SK-N-MC (cell line): ENCODE results near the gene TBX21.
A peak's percentile ranks its signal among the peaks of the same experiment; 100 is the strongest.
"Not testable (repeated sequence)": the region's sequence is repeated elsewhere in the genome, so short reads cannot be mapped to it uniquely, and the experiment has no call there.

Source experiments
- DNase-seq: peaks from one replicate; pipeline ENCODE4 v3.0.0-alpha.2; 2011; ENCODE audit warnings: low read depth, low spot score
- H3K27ac ChIP-seq: fragments of 200-600 bp; sonication (generic); 2 replicates; pipeline ENCODE4 v1.5.1; 2016; ENCODE audit warnings: mixed run types
- H3K36me3 ChIP-seq: fragments of 200-600 bp; sonication (generic); 2 replicates; pipeline ENCODE4 v1.6.1; 2017; ENCODE audit warnings: antibody characterized with exemption, low read length, mixed read lengths; ENCODE audit not compliant: insufficient read depth
- H3K4me3 ChIP-seq: fragments of 200-600 bp; sonication (generic); 2 replicates; pipeline ENCODE4 v1.5.1; 2016
- H3K9ac ChIP-seq: fragments of 200-600 bp; sonication (generic); 2 replicates; pipeline ENCODE4 v1.8.0; 2017; ENCODE audit warnings: mixed run types, mixed read lengths; ENCODE audit not compliant: insufficient read length
- H3K9me3 ChIP-seq: fragments of 200-600 bp; sonication (generic); 2 replicates; pipeline ENCODE4 v1.6.1; 2017; ENCODE audit warnings: low read depth, mild to moderate bottlenecking, antibody characterized with exemption, low read length, moderate library complexity, mixed read lengths
- EZH2 ChIP-seq: fragments of 200-600 bp; sonication (generic); IDR thresholded peaks from one replicate; pipeline ENCODE4 v1.6.1; 2017; ENCODE audit warnings: antibody characterized with exemption
- FOXP2 ChIP-seq: optimal IDR thresholded peaks from 2 replicates; pipeline ENCODE3; 2011; ENCODE audit warnings: mild to moderate bottlenecking, moderate library complexity; ENCODE audit not compliant: insufficient read depth; ENCODE audit errors: extremely low read length, control extremely low read depth
- POLR2AphosphoS5 ChIP-seq: IDR thresholded peaks from 2 replicates; pipeline ENCODE4 v1.6.1; 2012; ENCODE audit warnings: mild to moderate bottlenecking, low read depth, low read length, borderline replicate concordance

The TBX21 gene

GRCh38 chr17:47763913-47764582, 31.0 kb downstream of the TBX21 start:
- Histone ChIP-seq H3K4me3 (no peak overlapping the region), H3K9me3 (no peaks in the 10 kb centered on the region), H3K9ac (no peak overlapping the region), H3K36me3 (no peaks in the 10 kb centered on the region), H3K27ac (no peak overlapping the region)
- no peak for TF ChIP-seq POLR2AphosphoS5
- DNase-seq: no peak

- not testable (repeated sequence) for H3K9ac ChIP-seq, H3K27ac ChIP-seq, H3K9me3 ChIP-seq, H3K36me3 ChIP-seq, DNase-seq, H3K4me3 ChIP-seq
Measured at GRCh38 chr17:47773649-47774048, 40.6 kb downstream of the TBX21 start.

- no peak for DNase-seq
- Histone ChIP-seq H3K9me3 (no peaks in the 10 kb centered on the region), H3K27ac (no peak overlapping the region), H3K36me3 (no peaks in the 10 kb centered on the region), H3K4me3 (no peak overlapping the region), H3K9ac (no peak overlapping the region)
- TF ChIP-seq EZH2: no peak
- no peak for TF ChIP-seq FOXP2
- TF ChIP-seq POLR2AphosphoS5: no peak
Measured at GRCh38 chr17:47774331-47774730, 41.3 kb downstream of the TBX21 start.

- no peak overlapping the region for H3K9ac ChIP-seq
- TF ChIP-seq POLR2AphosphoS5: no peak
- no peak for TF ChIP-seq EZH2
- no peak for TF ChIP-seq FOXP2
- H3K4me3 ChIP-seq: no peak overlapping the region
- H3K27ac ChIP-seq: no peak overlapping the region
- no peak for DNase-seq
- H3K9me3 ChIP-seq: no peaks in the 10 kb centered on the region
- H3K36me3 ChIP-seq: no peaks in the 10 kb centered on the region
Measured at GRCh38 chr17:47774987-47775580, 42.0 kb downstream of the TBX21 start.

- TF ChIP-seq POLR2AphosphoS5: no peak
- TF ChIP-seq EZH2: no peak
- TF ChIP-seq FOXP2: no peak
- Histone ChIP-seq H3K36me3 (no peaks in the 10 kb centered on the region), H3K9ac (no peak overlapping the region), H3K4me3 (no peak overlapping the region), H3K27ac (no peak overlapping the region), H3K9me3 (no peaks in the 10 kb centered on the region)
- no peak for DNase-seq
Measured at GRCh38 chr17:47776330-47777197, 43.5 kb downstream of the TBX21 start.

- no peak overlapping the region for H3K9ac ChIP-seq
- H3K4me3 ChIP-seq: no peak overlapping the region
- H3K27ac ChIP-seq: no peak overlapping the region
- no peaks in the 10 kb centered on the region for H3K9me3 ChIP-seq
- no peak for TF ChIP-seq POLR2AphosphoS5
- TF ChIP-seq EZH2: no peak
- TF ChIP-seq FOXP2: no peak
- no peaks in the 10 kb centered on the region for H3K36me3 ChIP-seq
- no peak for DNase-seq
Measured at GRCh38 chr17:47778184-47778635, 45.2 kb downstream of the TBX21 start.

GRCh38 chr17:47781397-47781796, 48.4 kb downstream of the TBX21 start:
- no peak overlapping the region for H3K4me3 ChIP-seq
- TF ChIP-seq POLR2AphosphoS5 (no peak), EZH2 (no peak), FOXP2 (no peak)
- no peaks in the 10 kb centered on the region for H3K36me3 ChIP-seq
- no peak overlapping the region for H3K27ac ChIP-seq
- DNase-seq: no peak
- no peak overlapping the region for H3K9ac ChIP-seq
- H3K9me3 ChIP-seq: no peaks in the 10 kb centered on the region

GRCh38 chr17:47785538-47786123, 52.6 kb downstream of the TBX21 start:
- Histone ChIP-seq H3K9ac (no peak overlapping the region), H3K36me3 (no peaks in the 10 kb centered on the region), H3K9me3 (no peaks in the 10 kb centered on the region), H3K27ac (no peak overlapping the region), H3K4me3 (no peak overlapping the region)
- peak; percentile 14 for DNase-seq
- TF ChIP-seq FOXP2 (no peak), POLR2AphosphoS5 (no peak), EZH2 (no peak)
